ENCODE data around the gene HAAO.

HAAO gene

GRCh38 chr2:42792087-42792582 is 248 bp downstream of the HAAO start:
- no peak for DNase-seq

DNA sequence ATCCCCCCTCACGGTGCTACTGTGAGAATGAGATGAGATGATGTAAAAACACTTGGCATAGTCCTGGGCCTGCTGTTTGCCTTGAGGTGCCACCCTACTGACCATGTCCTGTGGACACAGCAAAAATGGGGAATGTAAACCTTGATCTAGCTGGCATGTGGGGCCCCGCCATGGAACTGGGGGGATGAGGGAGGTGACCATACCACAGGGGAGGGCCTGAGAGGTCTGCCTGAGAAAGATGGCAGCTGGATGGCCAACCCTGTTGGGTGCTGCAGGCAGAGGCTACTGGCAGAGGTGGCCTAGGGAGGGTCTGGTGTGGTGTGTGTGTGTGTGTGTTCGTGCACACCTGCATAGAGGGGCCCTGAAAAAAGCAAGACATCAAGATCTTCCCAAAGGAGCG is 777 bp downstream of the HAAO start:
- no peak for DNase-seq

GRCh38 chr2:42789751-42790150 is 2.6 kb downstream of the HAAO start:
- no peak for DNase-seq

DNA sequence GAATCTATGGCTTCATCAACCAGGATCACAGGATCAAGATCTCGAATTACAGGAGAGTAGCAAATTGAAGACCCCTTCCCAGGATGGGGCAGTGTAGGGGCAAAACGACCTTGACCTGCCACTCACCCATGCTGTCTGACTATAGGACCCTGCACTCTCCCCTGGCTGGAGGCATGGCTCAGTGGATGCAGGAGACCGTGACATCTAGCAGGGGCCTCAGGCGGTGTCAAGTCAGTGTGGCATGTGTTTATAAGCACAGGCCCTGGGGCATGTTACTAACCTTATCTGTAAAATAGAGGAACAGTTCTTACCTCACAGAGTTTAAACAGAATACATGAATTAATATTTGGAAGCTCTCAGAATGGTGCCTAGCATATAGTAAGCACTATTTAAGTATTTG is 3.5 kb downstream of the HAAO start:
- DNase-seq = no peak

GRCh38 chr2:42788478-42788793 is 3.9 kb downstream of the HAAO start:
- DNase-seq = no peak

DNA sequence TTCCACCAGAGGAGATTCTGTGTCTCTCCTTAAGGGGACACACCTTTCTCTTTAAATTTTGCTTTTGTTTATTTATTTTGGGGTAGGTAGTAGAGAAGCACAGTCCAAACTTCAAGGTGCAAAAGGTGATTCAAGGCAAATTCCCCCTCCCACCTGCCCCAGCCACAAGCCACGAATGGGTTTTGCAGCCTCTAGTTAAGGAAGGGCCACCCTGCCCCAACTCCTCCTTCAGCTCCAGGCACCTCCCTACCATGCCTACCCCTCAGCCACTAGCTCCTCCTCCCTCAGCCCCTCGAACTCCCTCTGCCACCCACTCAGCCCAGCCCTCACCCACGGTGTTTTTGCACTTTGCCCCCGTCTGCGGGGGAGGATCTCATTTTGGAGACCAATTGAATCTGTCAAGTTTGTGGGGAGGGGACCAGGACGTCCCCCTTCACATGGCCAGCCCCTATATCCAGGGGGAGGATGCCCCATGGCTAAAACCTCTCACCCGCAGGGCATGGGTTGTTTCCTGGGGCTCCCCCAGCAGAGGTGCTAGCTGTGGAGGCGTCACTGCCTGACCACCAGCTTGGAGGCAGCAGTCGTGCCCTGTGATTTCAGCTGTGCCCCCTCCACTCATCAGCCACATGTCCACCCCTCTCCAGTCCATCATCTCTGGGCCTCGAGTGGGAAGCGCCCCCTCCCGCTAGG is 4.5 kb downstream of the HAAO start:
- no peak for DNase-seq

- DNase-seq = no peak
These were observed 5.0 kb downstream of the HAAO start for GRCh38 chr2:42787424-42787787.

DNA sequence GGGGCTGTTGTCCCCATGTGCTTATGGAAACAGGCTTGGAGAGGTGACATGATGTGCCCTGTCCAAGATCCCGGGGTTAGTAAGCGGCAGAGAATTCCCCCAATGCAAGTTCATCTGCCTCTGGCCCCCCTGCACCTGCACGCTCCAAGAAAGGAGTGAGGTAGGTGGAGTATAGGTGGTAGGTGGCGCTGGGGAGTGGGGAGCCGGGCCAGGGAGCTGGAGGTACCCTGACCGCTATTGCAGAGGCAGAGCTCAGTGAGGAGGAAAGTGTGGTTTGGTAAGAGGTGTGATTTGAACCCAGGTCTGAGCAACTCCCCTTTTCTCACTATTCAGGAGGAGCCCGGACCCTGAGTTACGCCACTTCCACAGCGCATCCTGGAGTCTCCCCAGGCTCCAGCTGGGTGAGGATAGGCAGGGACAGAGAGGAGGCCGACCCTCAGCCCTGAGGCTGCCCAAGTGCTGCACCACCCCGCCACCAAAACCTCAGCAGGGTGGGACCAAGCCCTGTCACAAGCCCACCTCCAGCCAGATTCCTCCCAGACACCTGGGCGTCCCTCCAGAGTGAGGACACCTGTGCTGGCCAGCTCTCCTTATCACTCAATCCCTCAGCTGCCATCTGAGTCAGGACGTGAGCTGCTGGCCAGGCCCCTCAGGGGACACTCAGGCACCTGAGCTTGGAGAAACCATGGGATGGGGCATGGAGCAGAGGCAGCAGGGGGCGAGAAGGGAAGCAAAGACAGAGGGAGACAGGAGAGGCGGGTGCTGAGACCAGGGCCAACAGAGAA is 5.6 kb downstream of the HAAO start:
- DNase-seq = no peak

DNA sequence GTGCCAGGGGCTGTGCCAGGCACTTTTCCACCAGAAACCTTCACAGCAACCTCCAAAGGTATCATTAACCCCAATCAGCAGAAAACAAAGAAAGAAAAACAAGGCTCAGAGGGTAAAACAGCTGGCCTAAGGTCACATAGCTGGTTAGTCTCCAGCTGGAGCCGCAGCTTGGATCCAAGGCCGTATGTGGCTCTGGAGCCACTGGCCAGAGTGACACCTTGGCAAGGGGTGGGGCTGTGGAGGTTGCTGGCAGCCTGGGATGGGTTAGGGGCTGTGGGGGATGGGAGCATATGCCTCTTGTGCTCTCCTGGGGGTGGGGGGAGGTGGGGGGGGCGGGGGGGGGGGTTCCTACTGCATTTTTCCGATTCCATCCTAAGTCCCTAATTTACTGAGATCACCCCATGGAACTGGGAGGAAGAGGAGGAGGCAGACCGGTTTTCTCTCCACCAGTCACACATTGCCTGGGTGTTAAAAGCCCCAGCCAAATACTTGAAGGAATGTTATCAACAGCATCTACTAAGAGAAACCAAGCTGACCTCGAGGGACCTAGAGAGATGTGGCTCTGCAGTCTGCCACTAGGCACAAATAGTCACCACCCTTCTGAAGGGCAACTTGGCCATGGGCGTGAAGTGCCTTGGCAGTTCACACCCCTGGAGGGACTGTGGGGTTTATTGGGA is 8.0 kb downstream of the HAAO start:
- no peak for DNase-seq

- DNase-seq = no peak
These were observed 8.9 kb downstream of the HAAO start for GRCh38 chr2:42783511-42783910.

DNA sequence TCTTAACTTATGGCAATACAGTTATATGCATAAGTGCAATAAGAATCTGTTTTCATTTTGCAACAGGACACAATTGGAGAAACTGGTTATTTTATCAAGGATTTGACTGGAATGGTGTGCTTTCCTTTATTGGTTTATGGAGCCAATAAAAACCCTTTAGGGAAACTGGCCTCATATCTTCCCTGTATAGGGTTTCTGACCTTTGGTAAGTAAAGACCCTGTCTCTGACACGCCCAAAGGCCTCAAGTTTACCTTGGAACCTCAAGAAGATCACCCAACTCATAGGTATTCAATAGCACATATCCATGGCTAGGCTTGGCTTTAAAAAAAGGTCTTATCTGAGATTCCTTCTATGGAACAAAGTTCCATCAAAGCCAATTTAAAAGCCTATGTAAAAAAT is 11.2 kb downstream of the HAAO start:
- DNase-seq = no peak

DNA sequence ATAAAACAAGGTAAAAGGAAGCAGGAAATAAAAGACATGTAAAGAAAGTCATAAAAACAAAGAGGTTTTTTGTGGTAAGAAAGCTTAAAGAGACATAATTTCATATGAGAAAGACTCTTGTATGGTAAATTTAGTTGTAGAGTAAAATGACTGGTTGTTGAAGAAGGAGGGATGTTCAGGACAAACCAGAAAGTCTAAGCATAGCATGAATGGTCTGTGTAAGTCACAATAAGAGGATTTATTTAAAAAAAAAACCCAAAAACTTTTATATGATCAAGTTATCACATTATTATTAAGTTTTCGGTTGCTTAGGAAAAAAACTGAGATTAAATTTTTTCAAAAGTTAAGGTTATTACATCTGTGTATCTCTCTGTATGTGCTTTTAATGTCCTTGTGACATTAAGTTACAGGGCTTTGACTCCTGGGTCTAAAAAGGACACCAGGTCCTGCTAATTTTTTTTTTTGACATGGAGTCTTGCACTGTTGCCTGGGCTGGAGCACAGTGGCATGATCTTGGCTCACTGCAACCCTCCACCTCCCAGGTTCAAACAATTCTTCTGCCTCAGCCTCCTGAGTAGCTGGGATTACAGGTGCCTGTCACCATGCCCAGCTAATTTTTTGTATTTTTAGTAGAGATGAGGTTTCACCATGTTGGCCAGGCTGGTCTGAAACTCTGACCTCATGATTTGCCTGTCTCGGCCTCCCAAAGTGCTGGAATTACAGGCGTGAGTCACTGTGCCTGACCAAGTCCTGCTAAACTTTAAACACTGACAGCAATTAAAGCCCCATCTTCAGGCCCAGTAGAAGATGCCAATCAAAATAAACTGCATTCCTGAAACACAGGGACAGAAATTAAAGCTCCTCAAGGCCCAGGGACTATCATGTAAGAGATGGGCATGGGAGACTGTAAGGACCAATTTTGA is 14.2 kb downstream of the HAAO start:
- DNase-seq = no peak

GRCh38 chr2:42775810-42776209 is 16.6 kb downstream of the HAAO start:
- DNase-seq = no peak

DNA sequence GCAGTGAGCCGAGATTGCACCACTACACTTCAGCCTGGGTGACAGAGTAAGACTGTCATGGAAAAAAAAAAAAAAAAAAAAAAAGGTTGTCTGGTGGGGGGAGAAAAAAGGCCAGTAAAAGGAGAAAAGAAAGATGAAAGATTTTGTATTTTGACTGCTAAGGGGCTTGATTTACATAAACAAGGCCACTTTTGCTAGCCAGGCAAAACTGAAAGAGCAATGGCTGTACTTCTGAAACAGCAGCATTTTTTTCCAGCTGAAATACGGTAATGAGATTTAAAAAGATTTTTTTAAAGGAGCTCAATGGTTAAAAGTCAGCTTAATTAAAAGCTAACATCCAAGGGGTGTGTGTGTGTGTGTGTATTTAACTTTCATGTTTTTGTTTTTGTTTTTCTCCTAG is 17.2 kb downstream of the HAAO start:
- DNase-seq = no peak

DNA sequence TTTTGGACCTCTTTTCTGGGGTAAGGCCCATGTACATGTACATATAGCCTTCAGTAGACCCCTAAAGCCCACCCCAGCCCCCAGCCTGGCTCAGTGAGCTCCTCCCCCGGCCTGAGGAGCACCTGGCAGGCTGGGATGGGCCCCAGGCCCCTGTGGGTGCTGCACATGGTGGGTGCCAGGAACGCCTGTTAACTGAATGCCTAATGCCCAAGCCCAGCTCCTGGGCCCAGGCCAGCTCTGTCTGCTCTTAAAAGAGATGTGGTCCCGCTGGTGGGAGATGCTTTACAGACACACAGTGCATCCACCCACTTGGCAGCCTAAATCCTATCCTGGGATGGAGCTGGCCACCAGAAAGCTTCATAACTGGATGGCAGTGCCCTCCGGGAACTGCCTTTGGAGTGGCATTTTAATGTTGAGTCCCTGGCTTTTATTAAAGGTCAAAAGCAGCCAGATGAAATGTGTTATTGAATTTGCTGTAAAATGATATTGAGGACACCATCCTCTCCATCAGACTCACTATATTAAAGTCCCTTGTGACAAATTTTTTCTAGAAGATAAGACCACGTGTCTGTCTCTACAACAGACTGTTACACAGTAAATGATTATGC is 20.7 kb downstream of the HAAO start:
- no peak for DNase-seq

DNA sequence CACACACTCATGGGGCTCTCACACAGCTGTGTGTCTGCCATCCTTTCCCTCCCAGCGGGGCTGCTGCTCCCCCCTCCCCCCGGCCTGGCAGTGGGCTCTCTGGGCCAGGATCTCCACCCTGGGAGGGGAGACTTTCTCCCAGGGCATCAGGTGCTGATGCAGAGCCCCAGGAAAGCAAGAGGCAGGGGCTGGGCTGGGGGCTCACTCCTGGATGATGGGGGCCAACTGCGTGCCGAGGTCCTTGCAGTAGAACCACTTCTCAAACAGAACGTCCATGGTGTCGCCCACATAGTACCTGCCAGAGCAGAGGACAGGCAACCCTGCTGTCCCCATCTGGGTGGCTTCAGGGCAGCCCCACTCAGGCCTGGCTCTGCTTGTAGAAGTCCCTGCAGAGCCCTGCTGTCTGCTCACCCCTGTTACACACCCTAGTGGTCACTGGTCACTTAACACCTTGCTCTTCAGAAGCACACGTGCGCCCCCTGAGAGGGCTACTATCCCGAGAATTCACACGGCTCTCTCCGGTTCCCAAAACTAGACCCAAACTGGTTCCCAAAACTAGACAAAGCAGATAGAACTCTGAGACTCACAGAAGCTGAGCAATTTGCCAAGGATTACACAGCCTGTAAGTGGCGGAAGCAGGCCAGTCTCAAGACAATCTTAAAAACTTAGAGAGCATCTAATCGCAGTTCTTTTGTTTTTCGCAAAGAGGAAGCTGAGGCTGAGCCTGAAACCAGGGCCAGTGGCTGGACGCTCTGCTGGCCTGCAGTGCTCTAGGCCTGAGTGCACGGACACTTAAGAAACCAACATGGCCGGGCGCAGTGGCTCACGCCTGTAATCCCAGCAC is 21.9 kb downstream of the HAAO start:
- peak; percentile 50 for DNase-seq

- no peak for DNase-seq
These were observed 22.6 kb downstream of the HAAO start for GRCh38 chr2:42769583-42770287.

GRCh38 chr2:42768706-42769256 is 23.6 kb downstream of the HAAO start:
- no peak for DNase-seq

DNA sequence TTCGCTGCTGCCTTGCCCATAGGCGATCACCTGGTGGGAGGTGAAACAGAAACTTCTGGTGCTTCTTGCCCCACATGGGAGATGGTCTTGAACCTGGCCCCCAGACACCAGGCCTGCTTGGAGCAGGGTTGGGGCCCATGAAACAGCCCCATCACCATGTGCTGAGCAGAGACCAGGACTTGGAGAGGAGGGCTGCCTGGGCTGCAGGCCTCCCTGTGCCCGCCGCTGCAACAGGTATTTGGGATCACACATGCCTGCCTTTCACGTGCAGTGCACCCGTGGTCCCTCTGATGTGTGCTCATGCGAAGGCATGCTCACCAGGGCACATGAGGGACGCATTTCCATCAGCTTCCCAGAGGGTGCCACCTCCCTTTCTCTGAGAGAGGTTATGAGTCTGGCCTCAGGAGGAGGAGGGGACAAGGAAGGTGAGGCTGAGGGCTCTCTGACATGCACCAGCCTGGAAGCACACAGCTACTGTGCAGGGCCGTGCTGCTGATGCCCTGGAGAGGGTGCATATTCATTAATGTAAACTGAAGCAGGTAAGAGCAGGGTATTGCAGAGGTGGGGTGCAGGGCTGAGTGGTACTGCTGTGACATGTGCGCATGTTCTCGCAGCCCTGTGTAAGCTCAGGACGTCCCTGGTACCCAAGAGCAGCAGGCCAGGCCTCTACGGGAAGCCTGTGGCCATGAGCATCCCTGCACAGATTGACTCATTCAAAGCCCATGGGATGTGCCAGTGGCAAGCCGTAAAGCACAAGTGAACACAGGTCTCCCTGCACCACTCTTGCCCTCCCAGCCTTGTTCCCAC is 24.3 kb downstream of the HAAO start:
- no peak for DNase-seq

Measured in NCI-H69 (cell line).